B cell (primary cell): ENCODE data around the gene FAM53B. TPM values are rescaled to one million over a fixed set of nuclear protein-coding genes. Genes with fewer than 3 reads are reported as not detected.

Experiments used
- ATAC-seq: fragments of 200-7000 bp; cut with Tn5 transposase; one replicate; pipeline ENCODE4 v1.10.0; 2021; ENCODE audit warnings: low read depth, mild to moderate bottlenecking, moderate number of reproducible peaks, moderate library complexity
- CTCF ChIA-PET: fragments of 350-600 bp; sonication (Branson Sonifier 250); formaldehyde crosslinking; loops from one replicate; lab custom pipeline; 2021; ENCODE audit warnings: antibody characterized with exemption, inconsistent platforms; lab: Charles Lee
- POLR2A ChIA-PET: fragments of 350-600 bp; sonication (Branson Sonifier 250); formaldehyde crosslinking; loops from one replicate; lab custom pipeline; 2021; ENCODE audit warnings: antibody characterized with exemption; lab: Charles Lee
- DNase-seq: peaks from one replicate; pipeline ENCODE4 v3.0.0; 2013
- H2AFZ ChIP-seq: 2 replicates; pipeline ENCODE4 v1.6.1; 2012; ENCODE audit warnings: mild to moderate bottlenecking, low read depth, low read length; ENCODE audit not compliant: insufficient read depth, poor library complexity, severe bottlenecking
- H3K27ac ChIP-seq, 2 donors: 1 replicate in 1 of 2; 2 replicates in 1 of 2; pipeline ENCODE4 v1.5.1; 2012 to 2013; ENCODE audit warnings: low read length in 2 of 2, mild to moderate bottlenecking in 2 of 2, moderate library complexity in 1 of 2
- H3K27me3 ChIP-seq, 4 experiments: fragments of 200-600 bp in 1 of 4; sonication (generic) in 1 of 4; replicated peaks in 1 of 4; 1 replicate in 2 of 4; 2 replicates in 2 of 4; pipeline versions ENCODE4 v1.6.1 to v1.7.0; 2013 to 2016; ENCODE audit warnings: low read length in 3 of 4, mild to moderate bottlenecking in 2 of 4, mixed read lengths in 1 of 4, moderate library complexity in 1 of 4; ENCODE audit not compliant: insufficient read depth in 4 of 4, control insufficient read depth in 3 of 4; ENCODE audit errors: control extremely low read depth in 1 of 4
- H3K36me3 ChIP-seq, 2 experiments: replicated peaks in 1 of 2; 1 replicate in 1 of 2; 2 replicates in 1 of 2; pipeline versions ENCODE4 v1.6.1 to v1.7.1; 2013; ENCODE audit warnings: low read length in 1 of 2; ENCODE audit not compliant: insufficient read depth in 2 of 2, control insufficient read depth in 1 of 2; ENCODE audit errors: control extremely low read depth in 1 of 2, extremely low read depth in 1 of 2
- H3K4me1 ChIP-seq, 2 donors: fragments of 200-600 bp in 1 of 2; sonication (generic) in 1 of 2; 1 replicate in 1 of 2; 2 replicates in 1 of 2; pipeline versions ENCODE4 v1.5.1 to v1.6.1; 2013 to 2017; ENCODE audit warnings: low read length in 2 of 2; ENCODE audit not compliant: control insufficient read depth in 2 of 2, insufficient read depth in 2 of 2
- H3K4me2 ChIP-seq: replicated peaks from 2 replicates; pipeline ENCODE3; 2012; ENCODE audit warnings: mild to moderate bottlenecking, low read depth, low read length; ENCODE audit not compliant: poor library complexity, severe bottlenecking
- H3K4me3 ChIP-seq, 5 experiments: fragments of 200-600 bp in 1 of 5; sonication (generic) in 1 of 5; 1 replicate in 3 of 5; 2 replicates in 2 of 5; pipeline versions ENCODE4 v1.5.1 to v1.7.0; 2011 to 2016; ENCODE audit warnings: low read length in 4 of 5, mild to moderate bottlenecking in 4 of 5, low read depth in 2 of 5, control low read depth in 1 of 5, moderate library complexity in 1 of 5; ENCODE audit not compliant: insufficient read depth in 1 of 5; ENCODE audit errors: control extremely low read depth in 1 of 5, extremely low read depth in 1 of 5
- H3K79me2 ChIP-seq: fragments of 200-600 bp; sonication (generic); one replicate; pipeline ENCODE4 v1.6.0; 2016; ENCODE audit warnings: low read length; ENCODE audit not compliant: control insufficient read depth, insufficient read depth
- H3K9ac ChIP-seq: fragments of 200-600 bp; sonication (generic); 2 replicates; pipeline ENCODE4 v1.6.1; 2017; ENCODE audit warnings: mild to moderate bottlenecking, low read length, moderate library complexity
- H3K9me3 ChIP-seq, 3 donors: one replicate each; pipeline versions ENCODE4 v1.6.1 to v1.7.1; 2013; ENCODE audit warnings: low read length in 2 of 3; ENCODE audit not compliant: control insufficient read depth in 2 of 3, insufficient read depth in 1 of 3; ENCODE audit errors: control extremely low read depth in 1 of 3
- H4K20me1 ChIP-seq: 2 replicates; pipeline ENCODE4 v1.6.0; 2012; ENCODE audit warnings: mild to moderate bottlenecking, low read length; ENCODE audit not compliant: insufficient read depth, control insufficient read depth, poor library complexity, severe bottlenecking
- H3K27ac Mint-ChIP-seq: one replicate; pipeline ENCODE4 v1.8.0; 2021; ENCODE audit warnings: mixed read lengths
- H3K27me3 Mint-ChIP-seq: one replicate; pipeline ENCODE4 v1.8.0; 2021; ENCODE audit warnings: mixed read lengths
- H3K4me1 Mint-ChIP-seq: one replicate; pipeline ENCODE4 v1.8.0; 2021; ENCODE audit warnings: mixed read lengths
- H3K4me3 Mint-ChIP-seq: one replicate; pipeline ENCODE4 v1.8.0; 2021; ENCODE audit warnings: mixed read lengths
- H3K9me3 Mint-ChIP-seq: one replicate; pipeline ENCODE4 v1.8.0; 2022; ENCODE audit warnings: mixed read lengths; ENCODE audit not compliant: insufficient read depth
- CTCF ChIP-seq: fragments of 200-600 bp; IDR thresholded peaks from one replicate; pipeline ENCODE4 v1.8.0; 2022; ENCODE audit warnings: antibody characterized with exemption, mild to moderate bottlenecking
- EZH2 ChIP-seq: IDR thresholded peaks from 2 replicates; pipeline ENCODE4 v1.6.1; 2012; ENCODE audit warnings: borderline replicate concordance, low read depth, mild to moderate bottlenecking, moderate library complexity, low read length; ENCODE audit not compliant: insufficient read depth, poor library complexity, severe bottlenecking
- WGBS: methylation state at CpG from one replicate; pipeline ENCODE4 v1.1.5; 2013; ENCODE audit warnings: missing lambda C conversion rate; ENCODE audit not compliant: insufficient coverage; 5-methylcytosine and 5-hydroxymethylcytosine counted together
- intact Hi-C: fragments of 100-400 bp; cut with micrococcal nuclease; formaldehyde crosslinking; loops from one replicate; pipeline ENCODE4 v1.10.0; 2022
- polyA plus RNA-seq: library from polyadenylated mRNA; depleted of rRNA; stranded (reverse); fragments of >200 nt; gene quantifications from 2 replicates; pipeline ENCODE4 v1.2.3, GENCODE V29; 2012
- total RNA-seq, 2 donors: library from RNA; stranded (reverse); fragments of 120-200 nt in 1 of 2; gene quantifications; 1 replicate in 1 of 2; 2 replicates in 1 of 2; pipeline versions ENCODE4 v1.2.3 to v1.2.4, GENCODE V29; 2013 to 2022

The FAM53B gene
- total and polyA plus RNA-seq, 2 donors (not counting 1 experiment from before 2014, with no cell fraction given), result 51.2 to 186 TPM

GRCh38 chr10:124628676-124629021, 115.5 kb downstream of the FAM53B start:
- no peak for ATAC-seq
- CTCF ChIA-PET, result interaction anchor here (0.7 to 7.5 kb wide), 13 partner anchors 8 to 117 kb away, joined by 3 to 100 read pairs (median 8); no protein-coding TSS in a partner anchor
- H3K9ac ChIP-seq, result peak overlapping the region; percentile 12
- peaks cover 100% of the 10 kb centered on the region for H3K79me2 ChIP-seq
- H3K27me3 ChIP-seq, result no peaks in the 10 kb centered on the region
- peaks cover 99 to 100% of the 10 kb centered on the region in 2 donors for H3K4me1 ChIP-seq
- H4K20me1 ChIP-seq, result peaks cover 21% of the 10 kb centered on the region
- H3K27me3 Mint-ChIP-seq, result no peaks in the 10 kb centered on the region
- H3K9me3 ChIP-seq, result peaks cover 0 to 4% (median 0%) of the 10 kb centered on the region in 3 donors
- H3K4me1 Mint-ChIP-seq, result peaks cover 93% of the 10 kb centered on the region
- H3K27ac ChIP-seq, result peak overlapping the region; percentile 83 to 97
- DNase-seq, result no peak
- POLR2A ChIA-PET, result interaction anchor here (0.7 to 3.9 kb wide), 8 partner anchors 9 to 113 kb away, joined by 3 to 19 read pairs (median 4); no protein-coding TSS in a partner anchor
- peak overlapping the region; percentile 69 for H3K4me3 Mint-ChIP-seq
- no peak overlapping the region for H2AFZ ChIP-seq
- intact Hi-C loops, result loop anchor here (1.0 kb wide), 1 partner anchor 13 kb away; no protein-coding TSS in a partner anchor
- H3K36me3 ChIP-seq, result peaks cover 0 to 32% of the 10 kb centered on the region in 2 experiments
- 66% methylated on average over 8 of the region's 9 CpGs for WGBS
- H3K4me3 ChIP-seq, result no peak overlapping the region
- TF ChIP-seq EZH2 (no peak), CTCF (no peak)
- H3K27ac Mint-ChIP-seq, result peak overlapping the region; percentile 99
- peak overlapping the region; percentile 63 for H3K4me2 ChIP-seq
- H3K9me3 Mint-ChIP-seq, result no peaks in the 10 kb centered on the region
